ENCODE measurements around the gene PRM1. TPM values are rescaled to one million over a fixed set of nuclear protein-coding genes. Genes with fewer than 3 reads are reported as not detected.
A peak's percentile ranks its signal among the peaks of the same experiment; 100 is the strongest.

The PRM1 gene
- total and polyA plus RNA-seq, 2 of the 13 experiments (the other 11 are each of a cell fraction or from before 2014, with no cell fraction given), result not detected

GRCh38 chr16:11256661-11257130 lies 24.4 kb downstream of the PRM1 start (continued):
- TF ChIP-seq TSC22D2 (CRISPR knock-in tag; IDR thresholded peaks at IDR 0.05; ENCODE audit: borderline replicate concordance) (no peak), EZH2 (conservative IDR thresholded peaks at IDR 0.05; ENCODE audit: low read depth, low read length) (no peak), ZMAT5 (CRISPR knock-in tag; IDR thresholded peaks at IDR 0.05; ENCODE audit: borderline replicate concordance, low read depth) (no peak), PHF8 (CRISPR knock-in tag; IDR thresholded peaks at IDR 0.05) (peak; percentile 41; the same call in 1 of the 2 replicates), ZBTB43 (CRISPR knock-in tag; conservative IDR thresholded peaks at IDR 0.05) (no peak), TRIM22 (IDR thresholded peaks at IDR 0.05) (no peak), ZBTB14 (CRISPR knock-in tag; IDR thresholded peaks at IDR 0.05) (no peak), PLRG1 (conservative IDR thresholded peaks at IDR 0.05) (no peak), GATAD2A (CRISPR knock-in tag; IDR thresholded peaks at IDR 0.05) (no peak), PAXIP1 (CRISPR knock-in tag; conservative IDR thresholded peaks at IDR 0.05) (0 out of 2 replicates have a peak, but pooled peaks have one; percentile 26), SKIL (CRISPR knock-in tag; IDR thresholded peaks at IDR 0.05; ENCODE audit: borderline replicate concordance) (no peak), SNAI1 (CRISPR knock-in tag; IDR thresholded peaks at IDR 0.05; ENCODE audit: borderline replicate concordance) (peak; percentile 84; the same call in 1 of the 2 replicates), ARID5B (CRISPR knock-in tag; IDR thresholded peaks at IDR 0.05) (no peak), ZNF772 (CRISPR knock-in tag; IDR thresholded peaks at IDR 0.05) (no peak; the same call in 1 of the 2 replicates)
